Measurements from ENCODE around the gene WNT5B.

The WNT5B gene

DNA sequence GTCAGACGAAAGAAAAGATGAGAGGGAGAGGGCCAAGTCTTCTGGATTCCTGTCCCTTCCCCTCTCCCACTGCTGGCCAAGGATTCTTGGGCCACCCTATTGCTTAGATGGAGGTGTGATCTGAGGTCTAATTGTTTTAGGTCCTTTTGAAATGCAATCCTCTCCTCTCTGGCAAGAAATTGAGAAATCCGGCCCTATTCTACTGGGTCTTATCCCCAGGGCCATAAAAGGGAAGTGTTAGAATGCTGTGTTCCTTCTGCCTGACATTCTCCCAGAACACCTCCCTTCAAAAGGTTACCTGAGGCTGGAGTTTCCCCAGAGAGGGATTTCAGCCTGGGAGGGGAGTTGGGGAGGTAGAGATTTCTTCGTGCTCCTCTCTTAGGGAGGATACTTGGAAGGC is 4.4 kb downstream of the WNT5B start:
- Histone ChIP-seq H3K9me3 (ENCODE audit: low read length) (no peaks in the 10 kb centered on the region), H3K27me3 (ENCODE audit: insufficient read depth, low read length) (peaks cover 19% of the 10 kb centered on the region; the same call in 1 of the 2 replicates), H3K4me1 (ENCODE audit: insufficient read depth, low read length, severe bottlenecking) (peaks cover 16% of the 10 kb centered on the region), H3K36me3 (ENCODE audit: insufficient read depth, low read length) (no peaks in the 10 kb centered on the region), H3F3A (ENCODE audit: insufficient read depth, low read length) (no peaks in the 10 kb centered on the region), H3K79me2 (ENCODE audit: insufficient read depth, low read length) (no peaks in the 10 kb centered on the region), H3K9me2 (ENCODE audit: low read depth, low read length) (no peaks in the 10 kb centered on the region), H3K9ac (ENCODE audit: low read length) (no peak overlapping the region), H3K4me2 (ENCODE audit: low read length) (no peak overlapping the region), H3K4me3 (ENCODE audit: low read depth, low read length, poor library complexity, severe bottlenecking) (no peak overlapping the region), H3K27ac (ENCODE audit: low read depth, low read length, poor library complexity, severe bottlenecking) (no peak overlapping the region), H2AFZ (ENCODE audit: low read length) (no peak overlapping the region), H4K20me1 (ENCODE audit: insufficient read depth, low read length) (no peaks in the 10 kb centered on the region)
- TF ChIP-seq, protein P1, sequence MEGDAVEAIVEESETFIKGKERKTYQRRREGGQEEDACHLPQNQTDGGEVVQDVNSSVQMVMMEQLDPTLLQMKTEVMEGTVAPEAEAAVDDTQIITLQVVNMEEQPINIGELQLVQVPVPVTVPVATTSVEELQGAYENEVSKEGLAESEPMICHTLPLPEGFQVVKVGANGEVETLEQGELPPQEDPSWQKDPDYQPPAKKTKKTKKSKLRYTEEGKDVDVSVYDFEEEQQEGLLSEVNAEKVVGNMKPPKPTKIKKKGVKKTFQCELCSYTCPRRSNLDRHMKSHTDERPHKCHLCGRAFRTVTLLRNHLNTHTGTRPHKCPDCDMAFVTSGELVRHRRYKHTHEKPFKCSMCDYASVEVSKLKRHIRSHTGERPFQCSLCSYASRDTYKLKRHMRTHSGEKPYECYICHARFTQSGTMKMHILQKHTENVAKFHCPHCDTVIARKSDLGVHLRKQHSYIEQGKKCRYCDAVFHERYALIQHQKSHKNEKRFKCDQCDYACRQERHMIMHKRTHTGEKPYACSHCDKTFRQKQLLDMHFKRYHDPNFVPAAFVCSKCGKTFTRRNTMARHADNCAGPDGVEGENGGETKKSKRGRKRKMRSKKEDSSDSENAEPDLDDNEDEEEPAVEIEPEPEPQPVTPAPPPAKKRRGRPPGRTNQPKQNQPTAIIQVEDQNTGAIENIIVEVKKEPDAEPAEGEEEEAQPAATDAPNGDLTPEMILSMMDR (IDR thresholded peaks at IDR 0.05; ENCODE audit: low read length), result no peak
- no peak for TF ChIP-seq EZH2 (IDR thresholded peaks at IDR 0.05; ENCODE audit: borderline replicate concordance, low read length)

DNA sequence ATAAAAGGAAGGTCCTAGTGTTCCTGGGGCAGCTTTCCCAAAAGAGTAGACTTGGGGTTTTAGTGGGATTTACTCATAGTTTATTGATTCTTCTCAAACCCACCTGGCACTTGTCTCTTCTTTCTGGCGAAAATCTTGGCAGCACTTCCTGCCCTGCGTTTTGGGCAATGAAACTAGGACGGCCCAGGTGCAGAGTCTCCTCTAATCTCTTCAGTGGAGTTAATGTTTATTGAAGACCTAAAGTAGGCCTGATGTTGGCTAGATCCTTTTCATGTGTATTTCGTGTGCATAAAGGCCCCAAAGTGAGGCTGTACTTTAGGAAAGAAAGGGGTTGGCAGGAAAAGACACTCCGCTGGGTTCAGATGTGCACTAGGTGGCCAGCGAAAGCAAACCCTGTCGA is 5.1 kb downstream of the WNT5B start:
- Histone ChIP-seq H3K9ac (ENCODE audit: low read length) (no peak overlapping the region), H3K4me1 (ENCODE audit: insufficient read depth, low read length, severe bottlenecking) (peaks cover 16% of the 10 kb centered on the region), H3K4me2 (ENCODE audit: low read length) (no peak overlapping the region), H3K27ac (ENCODE audit: low read depth, low read length, poor library complexity, severe bottlenecking) (no peak overlapping the region), H3F3A (ENCODE audit: insufficient read depth, low read length) (no peaks in the 10 kb centered on the region), H2AFZ (ENCODE audit: low read length) (no peak overlapping the region), H4K20me1 (ENCODE audit: insufficient read depth, low read length) (no peaks in the 10 kb centered on the region), H3K9me3 (ENCODE audit: low read length) (no peaks in the 10 kb centered on the region), H3K27me3 (ENCODE audit: insufficient read depth, low read length) (peaks cover 18% of the 10 kb centered on the region; the same call in 1 of the 2 replicates), H3K9me2 (ENCODE audit: low read depth, low read length) (no peaks in the 10 kb centered on the region), H3K4me3 (ENCODE audit: low read depth, low read length, poor library complexity, severe bottlenecking) (no peak overlapping the region), H3K79me2 (ENCODE audit: insufficient read depth, low read length) (no peaks in the 10 kb centered on the region), H3K36me3 (ENCODE audit: insufficient read depth, low read length) (no peaks in the 10 kb centered on the region)
- no peak for TF ChIP-seq EZH2 (IDR thresholded peaks at IDR 0.05; ENCODE audit: borderline replicate concordance, low read length)
- TF ChIP-seq, protein P1 (IDR thresholded peaks at IDR 0.05; ENCODE audit: low read length), result no peak

DNA sequence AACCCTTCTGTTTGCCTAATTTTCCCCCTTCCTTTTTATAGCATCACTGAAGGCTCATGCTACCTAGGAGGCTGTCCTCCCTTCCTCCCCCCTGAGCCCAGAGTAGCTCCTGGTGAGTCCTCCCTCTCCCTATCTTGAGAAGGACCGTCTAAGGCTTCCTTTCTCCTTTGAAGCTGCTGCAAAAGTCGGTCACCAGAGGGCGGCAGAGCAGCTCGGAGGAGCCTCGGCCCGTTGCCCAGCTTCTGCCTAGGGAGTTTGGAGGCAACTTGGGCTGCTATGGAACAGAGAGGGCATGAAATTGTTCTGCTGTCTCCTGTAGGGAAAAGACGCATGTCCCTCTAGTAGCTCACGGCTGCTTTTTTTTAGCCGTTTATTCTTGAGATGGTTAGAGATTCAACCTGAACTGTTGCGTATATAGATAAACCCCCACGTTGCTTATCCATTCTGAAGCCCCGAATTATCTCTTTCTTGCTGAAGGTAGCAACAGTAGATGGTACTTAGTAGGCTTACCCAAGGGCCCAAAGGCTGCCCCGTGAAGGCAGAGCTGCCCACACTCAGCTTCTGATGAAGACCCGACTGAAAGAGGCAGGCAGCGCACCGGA is 5.7 kb downstream of the WNT5B start:
- peaks cover 15% of the 10 kb centered on the region; the same call in 1 of the 2 replicates for H3K27me3 ChIP-seq (ENCODE audit: insufficient read depth, low read length)

More for the DNA sequence above, 5.7 kb downstream of the WNT5B start:
- no peak overlapping the region for H3K9ac ChIP-seq (ENCODE audit: low read length)
- H3K36me3 ChIP-seq (ENCODE audit: insufficient read depth, low read length), result no peaks in the 10 kb centered on the region
- no peak overlapping the region for H3K4me3 ChIP-seq (ENCODE audit: low read depth, low read length, poor library complexity, severe bottlenecking)
- no peak overlapping the region for H3K4me2 ChIP-seq (ENCODE audit: low read length)
- no peaks in the 10 kb centered on the region for H3F3A ChIP-seq (ENCODE audit: insufficient read depth, low read length)
- H3K27ac ChIP-seq (ENCODE audit: low read depth, low read length, poor library complexity, severe bottlenecking), result no peak overlapping the region
- peaks cover 11% of the 10 kb centered on the region for H3K4me1 ChIP-seq (ENCODE audit: insufficient read depth, low read length, severe bottlenecking)
- no peaks in the 10 kb centered on the region for H3K9me2 ChIP-seq (ENCODE audit: low read depth, low read length)
- no peaks in the 10 kb centered on the region for H3K79me2 ChIP-seq (ENCODE audit: insufficient read depth, low read length)
- no peak overlapping the region for H2AFZ ChIP-seq (ENCODE audit: low read length)
- no peaks in the 10 kb centered on the region for H4K20me1 ChIP-seq (ENCODE audit: insufficient read depth, low read length)
- H3K9me3 ChIP-seq (ENCODE audit: low read length), result no peaks in the 10 kb centered on the region
- no peak for TF ChIP-seq EZH2 (IDR thresholded peaks at IDR 0.05; ENCODE audit: borderline replicate concordance, low read length)
- TF ChIP-seq, protein P1 (IDR thresholded peaks at IDR 0.05; ENCODE audit: low read length), result peak; percentile 98
